Activated CD8-positive, alpha-beta T cell treated with anti-CD3 and anti-CD28 coated beads for 36 hours (primary cell): ENCODE results near the gene UBA7. TPM values are rescaled to one million over a fixed set of nuclear protein-coding genes. Genes with fewer than 3 reads are reported as not detected.

Experiments
- ATAC-seq: fragments of 200-7000 bp; cut with Tn5 transposase; one replicate; pipeline ENCODE4 v1.10.0; 2021; ENCODE audit warnings: mild to moderate bottlenecking, moderate library complexity
- CTCF ChIA-PET: fragments of 350-600 bp; sonication (Branson Sonifier 250); formaldehyde crosslinking; loops from one replicate; lab custom pipeline; 2021; ENCODE audit warnings: antibody characterized with exemption; lab: Charles Lee
- POLR2A ChIA-PET: fragments of 350-600 bp; sonication (Branson Sonifier 250); formaldehyde crosslinking; loops from one replicate; lab custom pipeline; 2021; ENCODE audit warnings: antibody characterized with exemption; lab: Charles Lee
- DNase-seq: peaks from one replicate; pipeline ENCODE4 v3.0.0-alpha.2; 2020
- H3K27ac Mint-ChIP-seq: one replicate; pipeline ENCODE4 v1.8.0; 2021; ENCODE audit warnings: mild to moderate bottlenecking, mixed read lengths
- H3K27me3 Mint-ChIP-seq: one replicate; pipeline ENCODE4 v1.8.0; 2021; ENCODE audit warnings: mixed read lengths
- H3K36me3 Mint-ChIP-seq: one replicate; pipeline ENCODE4 v1.8.0; 2021; ENCODE audit warnings: low read depth, mixed read lengths
- H3K4me1 Mint-ChIP-seq: one replicate; pipeline ENCODE4 v1.8.0; 2021; ENCODE audit warnings: low read depth, mixed read lengths
- H3K4me3 Mint-ChIP-seq: one replicate; pipeline ENCODE4 v1.8.0; 2021; ENCODE audit warnings: mild to moderate bottlenecking, moderate library complexity, mixed read lengths
- H3K9me3 Mint-ChIP-seq: one replicate; pipeline ENCODE4 v1.8.0; 2021; ENCODE audit warnings: mixed read lengths
- CTCF ChIP-seq: fragments of 200-600 bp; IDR thresholded peaks from one replicate; pipeline ENCODE4 v1.8.0; 2022; ENCODE audit warnings: antibody characterized with exemption, mild to moderate bottlenecking
- intact Hi-C: fragments of 100-400 bp; cut with micrococcal nuclease; formaldehyde crosslinking; loops from one replicate; pipeline ENCODE4 v1.10.0; 2022
- total RNA-seq, 2 experiments: library from RNA; stranded (reverse); gene quantifications; one replicate each; pipeline ENCODE4 v1.2.3, GENCODE V29; 2021

UBA7 gene
- total RNA-seq, 2 experiments from 2014 or later, result 69.9 to 72.3 TPM

GRCh38 chr3:49799105-49799504 is 14.6 kb downstream of the UBA7 start:
- ATAC-seq (no peak), DNase-seq (no peak)
- H3K27ac Mint-ChIP-seq, result no peak overlapping the region
- intact Hi-C loops, result no loop called here
- H3K4me3 Mint-ChIP-seq, result no peak overlapping the region
- H3K4me1 Mint-ChIP-seq, result peaks cover 5% of the 10 kb centered on the region
- ChIA-PET POLR2A (interaction anchor here (1.4 to 1.8 kb wide), 2 partner anchors 9 to 13 kb away, joined by 4 to 5 read pairs; partner anchors contain the start of gene IP6K1), CTCF (interaction anchor here (0.9 to 20.5 kb wide), 2 partner anchors 11 to 40 kb away, joined by 3 to 412 read pairs; no protein-coding TSS in a partner anchor)
- no peak for TF ChIP-seq CTCF
- H3K36me3 Mint-ChIP-seq, result no peaks in the 10 kb centered on the region
- no peaks in the 10 kb centered on the region for H3K9me3 Mint-ChIP-seq
- peaks cover 2% of the 10 kb centered on the region for H3K27me3 Mint-ChIP-seq

GRCh38 chr3:49794926-49795905 is 18.5 kb downstream of the UBA7 start:
- no peak for DNase-seq
- Mint-ChIP-seq H3K4me3 (no peak overlapping the region), H3K36me3 (no peaks in the 10 kb centered on the region), H3K4me1 (peaks cover 1% of the 10 kb centered on the region), H3K27me3 (no peaks in the 10 kb centered on the region), H3K9me3 (no peaks in the 10 kb centered on the region), H3K27ac (no peak overlapping the region)
- POLR2A ChIA-PET, result no interaction called here
- no peak for TF ChIP-seq CTCF
- CTCF ChIA-PET, result interaction anchor here (1.1 to 1.8 kb wide), 2 partner anchors 13 to 44 kb away, joined by 4 to 6 read pairs; no protein-coding TSS in a partner anchor
- intact Hi-C loops, result no loop called here
- no peak for ATAC-seq

GRCh38 chr3:49794431-49794830 is 19.3 kb downstream of the UBA7 start:
- ATAC-seq, result no peak
- ChIA-PET CTCF (interaction anchor here (1.8 kb wide), 1 partner anchor 12 kb away, joined by 6 read pairs; no protein-coding TSS in a partner anchor), POLR2A (no interaction called here)
- no peak for TF ChIP-seq CTCF
- no peaks in the 10 kb centered on the region for H3K27me3 Mint-ChIP-seq
- H3K36me3 Mint-ChIP-seq, result no peaks in the 10 kb centered on the region
- H3K9me3 Mint-ChIP-seq, result no peaks in the 10 kb centered on the region
- DNase-seq, result no peak
- H3K27ac Mint-ChIP-seq, result no peak overlapping the region
- intact Hi-C loops, result no loop called here
- peaks cover 6% of the 10 kb centered on the region for H3K4me1 Mint-ChIP-seq
- H3K4me3 Mint-ChIP-seq, result no peak overlapping the region

- ATAC-seq (no peak), DNase-seq (no peak)
- intact Hi-C loops, result no loop called here
- ChIA-PET CTCF (no interaction called here), POLR2A (no interaction called here)
- TF ChIP-seq CTCF, result no peak
- no peaks in the 10 kb centered on the region for H3K9me3 Mint-ChIP-seq
- no peak overlapping the region for H3K4me3 Mint-ChIP-seq
- H3K36me3 Mint-ChIP-seq, result no peaks in the 10 kb centered on the region
- no peaks in the 10 kb centered on the region for H3K27me3 Mint-ChIP-seq
- H3K4me1 Mint-ChIP-seq, result peaks cover 6% of the 10 kb centered on the region
- no peak overlapping the region for H3K27ac Mint-ChIP-seq
Measured at GRCh38 chr3:49793486-49794085, 20.2 kb downstream of the UBA7 start.
